HEK293 (cell line): Measurements from ENCODE around the gene MYO1B.

Source experiments
- CTCF ChIA-PET: fragments of 350-600 bp; formaldehyde crosslinking; extraction: SDS; loops from one replicate; lab custom pipeline; 2021; ENCODE audit warnings: antibody characterized with exemption; lab: Yijun Ruan, JAX
- POLR2A ChIA-PET: fragments of 300-600 bp; formaldehyde crosslinking; extraction: SDS; loops from one replicate; lab custom pipeline; 2020; ENCODE audit warnings: antibody characterized with exemption, inconsistent platforms; lab: Yijun Ruan, JAX
- H3K27ac ChIP-seq: fragments of 200-500 bp; sonication (Bioruptor generic); 2 replicates; pipeline ENCODE4 v1.5.1; 2014; ENCODE audit warnings: low read depth, low read length, control low read depth, inconsistent platforms; ENCODE audit errors: extremely low read depth
- H3K36me3 ChIP-seq, 2 experiments: fragments of 200-500 bp in 1 of 2; sonication (Bioruptor generic) in 1 of 2; 1 replicate in 1 of 2; 2 replicates in 1 of 2; pipeline ENCODE4 v1.5.1; 2014 to 2017; ENCODE audit warnings: inconsistent platforms in 2 of 2, low read length in 2 of 2; ENCODE audit not compliant: control insufficient read depth in 2 of 2, insufficient read depth in 1 of 2
- H3K4me1 ChIP-seq: fragments of 200-500 bp; sonication (Bioruptor generic); 2 replicates; pipeline ENCODE4 v1.5.1; 2014; ENCODE audit warnings: mild to moderate bottlenecking, low read length, inconsistent platforms; ENCODE audit not compliant: control insufficient read depth, insufficient read depth
- H3K4me3 ChIP-seq: 2 replicates; pipeline ENCODE4 v1.5.1; 2011; ENCODE audit warnings: low read depth, mild to moderate bottlenecking, control low read depth, low read length, moderate library complexity
- H3K9me3 ChIP-seq: fragments of 200-500 bp; sonication (Bioruptor generic); 2 replicates; pipeline ENCODE4 v1.5.1; 2014; ENCODE audit warnings: low read depth, low read length, inconsistent platforms; ENCODE audit not compliant: control insufficient read depth, insufficient read depth
- PRDM4 ChIP-seq: fragments of 450-650 bp; formaldehyde crosslinking; IDR thresholded peaks from 2 replicates; pipeline ENCODE4 v1.5.1; 2017; ENCODE audit warnings: missing biosample characterization, missing genetic modification characterization
- SCRT2 ChIP-seq: fragments of 450-650 bp; formaldehyde crosslinking; IDR thresholded peaks from 2 replicates; pipeline ENCODE4 v1.5.1; 2016; ENCODE audit warnings: missing biosample characterization, missing genetic modification characterization
- TCF7L2 ChIP-seq: IDR thresholded peaks from 2 replicates; pipeline ENCODE4 v1.6.1; 2011; ENCODE audit warnings: low read depth, mild to moderate bottlenecking, inconsistent platforms, low read length, moderate library complexity, borderline replicate concordance
- TRIM28 ChIP-seq: IDR thresholded peaks from 2 replicates; pipeline ENCODE4 v1.6.1; 2011; ENCODE audit warnings: low read length, control low read depth, borderline replicate concordance
- ZBTB26 ChIP-seq: fragments of 450-650 bp; formaldehyde crosslinking; optimal IDR thresholded peaks from 2 replicates; pipeline ENCODE3; 2016; ENCODE audit warnings: missing biosample characterization, mild to moderate bottlenecking, missing genetic modification characterization
- ZFHX2 ChIP-seq: fragments of 450-650 bp; formaldehyde crosslinking; conservative IDR thresholded peaks from 2 replicates; pipeline ENCODE4 v1.5.1; 2016; ENCODE audit warnings: missing biosample characterization, missing genetic modification characterization
- ZFP37 ChIP-seq: fragments of 450-650 bp; formaldehyde crosslinking; IDR thresholded peaks from 2 replicates; pipeline ENCODE4 v1.5.1; 2016; ENCODE audit warnings: missing biosample characterization, missing genetic modification characterization
- ZNF155 ChIP-seq: fragments of 450-650 bp; formaldehyde crosslinking; IDR thresholded peaks from 2 replicates; pipeline ENCODE4 v1.5.1; 2016; ENCODE audit warnings: missing biosample characterization, missing genetic modification characterization
- ZNF23 ChIP-seq: fragments of 450-650 bp; formaldehyde crosslinking; IDR thresholded peaks from 2 replicates; pipeline ENCODE4 v1.5.1; 2016; ENCODE audit warnings: missing biosample characterization, missing genetic modification characterization, borderline replicate concordance
- ZNF239 ChIP-seq: fragments of 450-650 bp; formaldehyde crosslinking; IDR thresholded peaks from 2 replicates; pipeline ENCODE4 v1.5.1; 2016; ENCODE audit warnings: missing biosample characterization, missing genetic modification characterization
- ZNF248 ChIP-seq: fragments of 450-650 bp; formaldehyde crosslinking; IDR thresholded peaks from 2 replicates; pipeline ENCODE4 v1.5.1; 2017; ENCODE audit warnings: missing biosample characterization, missing genetic modification characterization
- ZNF423 ChIP-seq: fragments of 450-650 bp; formaldehyde crosslinking; IDR thresholded peaks from 2 replicates; pipeline ENCODE4 v1.5.1; 2016; ENCODE audit warnings: missing biosample characterization, missing genetic modification characterization
- ZNF426 ChIP-seq: fragments of 450-650 bp; formaldehyde crosslinking; IDR thresholded peaks from 2 replicates; pipeline ENCODE4 v1.5.1; 2017; ENCODE audit warnings: missing biosample characterization, missing genetic modification characterization, mild to moderate bottlenecking, inconsistent platforms, moderate library complexity
- ZNF433 ChIP-seq: fragments of 450-650 bp; formaldehyde crosslinking; IDR thresholded peaks from 2 replicates; pipeline ENCODE4 v1.5.1; 2016; ENCODE audit warnings: missing biosample characterization, missing genetic modification characterization, low read depth
- ZNF48 ChIP-seq: fragments of 450-650 bp; formaldehyde crosslinking; IDR thresholded peaks from 2 replicates; pipeline ENCODE4 v1.5.1; 2016; ENCODE audit warnings: missing biosample characterization, missing genetic modification characterization
- ZNF561 ChIP-seq: fragments of 450-650 bp; IDR thresholded peaks from 2 replicates; pipeline ENCODE4 v1.5.1; 2018; ENCODE audit warnings: missing biosample characterization, missing genetic modification characterization, borderline replicate concordance
- ZNF623 ChIP-seq: fragments of 450-650 bp; formaldehyde crosslinking; IDR thresholded peaks from 2 replicates; pipeline ENCODE4 v1.5.1; 2016; ENCODE audit warnings: missing biosample characterization, missing genetic modification characterization
- ZNF629 ChIP-seq: fragments of 450-650 bp; formaldehyde crosslinking; IDR thresholded peaks from 2 replicates; pipeline ENCODE4 v1.5.1; 2017; ENCODE audit warnings: missing biosample characterization, missing genetic modification characterization
- ZNF768 ChIP-seq: fragments of 450-650 bp; formaldehyde crosslinking; IDR thresholded peaks from 2 replicates; pipeline ENCODE4 v1.5.1; 2018; ENCODE audit warnings: missing biosample characterization, mild to moderate bottlenecking, missing genetic modification characterization
- ZXDB ChIP-seq: fragments of 450-650 bp; formaldehyde crosslinking; IDR thresholded peaks from 2 replicates; pipeline ENCODE4 v1.5.1; 2016; ENCODE audit warnings: missing biosample characterization, missing genetic modification characterization
- TF ChIP-seq, protein P1 (sequence below): fragments of 450-650 bp; formaldehyde crosslinking; IDR thresholded peaks from 2 replicates; pipeline ENCODE4 v1.5.1; 2016; ENCODE audit warnings: missing biosample characterization, missing genetic modification characterization
- TF ChIP-seq, protein P2 (sequence below): fragments of 450-650 bp; formaldehyde crosslinking; conservative IDR thresholded peaks from 2 replicates; pipeline ENCODE4 v1.5.1; 2016; ENCODE audit warnings: low read depth, missing biosample characterization, missing genetic modification characterization
- TF ChIP-seq, protein P3 (sequence below): fragments of 450-650 bp; formaldehyde crosslinking; IDR thresholded peaks from 2 replicates; pipeline ENCODE4 v1.5.1; 2017; ENCODE audit warnings: missing biosample characterization, mild to moderate bottlenecking, missing genetic modification characterization, moderate library complexity
- TF ChIP-seq, protein P4 (sequence below): fragments of 450-650 bp; IDR thresholded peaks from 2 replicates; pipeline ENCODE4 v1.5.1; 2018; ENCODE audit warnings: missing biosample characterization, missing genetic modification characterization

Gene MYO1B

DNA sequence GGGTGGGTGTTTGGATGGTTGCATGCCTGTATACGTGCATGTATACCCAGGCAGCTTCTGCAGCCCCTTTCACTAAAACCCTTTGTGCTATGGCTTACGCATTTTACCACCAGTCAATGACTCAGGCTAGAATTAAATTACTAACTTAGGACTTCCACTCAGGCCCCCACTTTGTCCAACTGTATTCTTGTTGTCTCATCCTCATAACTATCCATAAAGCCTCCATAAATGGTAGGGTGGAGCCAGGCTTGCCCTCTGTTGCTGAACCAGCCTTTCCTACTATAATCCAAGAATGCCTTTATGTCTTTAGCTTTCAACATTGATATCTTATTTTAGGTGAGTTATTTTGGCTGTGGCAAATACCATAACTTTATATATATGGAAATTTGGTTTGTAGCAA lies 119.9 kb downstream of the MYO1B start:
- ChIA-PET CTCF (no interaction called here), POLR2A (no interaction called here)
- H3K27ac ChIP-seq: no peak overlapping the region
- no peak overlapping the region for H3K4me3 ChIP-seq
- H3K9me3 ChIP-seq: no peaks in the 10 kb centered on the region
- H3K36me3 ChIP-seq: peaks cover 0 to 23% of the 10 kb centered on the region in 2 experiments; a peak in 1 of 3 replicates
- no peaks in the 10 kb centered on the region for H3K4me1 ChIP-seq
- no peak for TF ChIP-seq ZBTB26
- TF ChIP-seq, protein P1, sequence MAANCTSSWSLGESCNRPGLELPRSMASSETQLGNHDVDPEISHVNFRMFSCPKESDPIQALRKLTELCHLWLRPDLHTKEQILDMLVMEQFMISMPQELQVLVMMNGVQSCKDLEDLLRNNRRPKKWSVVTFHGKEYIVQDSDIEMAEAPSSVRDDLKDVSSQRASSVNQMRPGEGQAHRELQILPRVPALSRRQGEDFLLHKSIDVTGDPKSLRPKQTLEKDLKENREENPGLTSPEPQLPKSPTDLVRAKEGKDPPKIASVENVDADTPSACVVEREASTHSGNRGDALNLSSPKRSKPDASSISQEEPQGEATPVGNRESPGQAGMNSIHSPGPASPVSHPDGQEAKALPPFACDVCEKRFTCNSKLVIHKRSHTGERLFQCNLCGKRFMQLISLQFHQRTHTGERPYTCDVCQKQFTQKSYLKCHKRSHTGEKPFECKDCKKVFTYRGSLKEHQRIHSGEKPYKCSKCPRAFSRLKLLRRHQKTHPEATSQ: no peak
- TF ChIP-seq ZFHX2 (tag by site-specific recombination): no peak
- TF ChIP-seq ZNF23: no peak

GRCh38 chr2:191366199-191366598 lies 121.0 kb downstream of the MYO1B start:
- H3K9me3 ChIP-seq: no peaks in the 10 kb centered on the region
- H3K4me3 ChIP-seq: no peak overlapping the region
- H3K4me1 ChIP-seq: no peaks in the 10 kb centered on the region
- H3K36me3 ChIP-seq: peaks cover 0 to 25% of the 10 kb centered on the region in 2 experiments; a peak in 1 of 3 replicates
- ChIA-PET CTCF (interaction anchor here (0.6 to 1.5 kb wide), 4 partner anchors 10 to 148 kb away, joined by 3 to 5 read pairs (median 3); no protein-coding TSS in a partner anchor), POLR2A (no interaction called here)
- TF ChIP-seq ZNF623 (tag by site-specific recombination) (no peak), ZNF629 (tag by site-specific recombination) (no peak), SCRT2 (no peak), ZNF155 (tag by site-specific recombination) (no peak), ZNF433 (no peak), ZFP37 (tag by site-specific recombination) (no peak), ZNF426 (tag by site-specific recombination) (no peak), PRDM4 (tag by site-specific recombination) (no peak), ZNF768 (tag by site-specific recombination) (no peak), ZNF423 (no peak), ZXDB (no peak), TRIM28 (no peak), ZNF239 (tag by site-specific recombination) (no peak), ZNF561 (tag by site-specific recombination) (no peak), ZNF48 (tag by site-specific recombination) (no peak), TCF7L2 (no peak), ZNF248 (tag by site-specific recombination) (no peak)
- TF ChIP-seq, protein P2, sequence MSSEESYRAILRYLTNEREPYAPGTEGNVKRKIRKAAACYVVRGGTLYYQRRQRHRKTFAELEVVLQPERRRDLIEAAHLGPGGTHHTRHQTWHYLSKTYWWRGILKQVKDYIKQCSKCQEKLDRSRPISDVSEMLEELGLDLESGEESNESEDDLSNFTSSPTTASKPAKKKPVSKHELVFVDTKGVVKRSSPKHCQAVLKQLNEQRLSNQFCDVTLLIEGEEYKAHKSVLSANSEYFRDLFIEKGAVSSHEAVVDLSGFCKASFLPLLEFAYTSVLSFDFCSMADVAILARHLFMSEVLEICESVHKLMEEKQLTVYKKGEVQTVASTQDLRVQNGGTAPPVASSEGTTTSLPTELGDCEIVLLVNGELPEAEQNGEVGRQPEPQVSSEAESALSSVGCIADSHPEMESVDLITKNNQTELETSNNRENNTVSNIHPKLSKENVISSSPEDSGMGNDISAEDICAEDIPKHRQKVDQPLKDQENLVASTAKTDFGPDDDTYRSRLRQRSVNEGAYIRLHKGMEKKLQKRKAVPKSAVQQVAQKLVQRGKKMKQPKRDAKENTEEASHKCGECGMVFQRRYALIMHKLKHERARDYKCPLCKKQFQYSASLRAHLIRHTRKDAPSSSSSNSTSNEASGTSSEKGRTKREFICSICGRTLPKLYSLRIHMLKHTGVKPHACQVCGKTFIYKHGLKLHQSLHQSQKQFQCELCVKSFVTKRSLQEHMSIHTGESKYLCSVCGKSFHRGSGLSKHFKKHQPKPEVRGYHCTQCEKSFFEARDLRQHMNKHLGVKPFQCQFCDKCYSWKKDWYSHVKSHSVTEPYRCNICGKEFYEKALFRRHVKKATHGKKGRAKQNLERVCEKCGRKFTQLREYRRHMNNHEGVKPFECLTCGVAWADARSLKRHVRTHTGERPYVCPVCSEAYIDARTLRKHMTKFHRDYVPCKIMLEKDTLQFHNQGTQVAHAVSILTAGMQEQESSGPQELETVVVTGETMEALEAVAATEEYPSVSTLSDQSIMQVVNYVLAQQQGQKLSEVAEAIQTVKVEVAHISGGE (tag by site-specific recombination): no peak
- TF ChIP-seq, protein P3, sequence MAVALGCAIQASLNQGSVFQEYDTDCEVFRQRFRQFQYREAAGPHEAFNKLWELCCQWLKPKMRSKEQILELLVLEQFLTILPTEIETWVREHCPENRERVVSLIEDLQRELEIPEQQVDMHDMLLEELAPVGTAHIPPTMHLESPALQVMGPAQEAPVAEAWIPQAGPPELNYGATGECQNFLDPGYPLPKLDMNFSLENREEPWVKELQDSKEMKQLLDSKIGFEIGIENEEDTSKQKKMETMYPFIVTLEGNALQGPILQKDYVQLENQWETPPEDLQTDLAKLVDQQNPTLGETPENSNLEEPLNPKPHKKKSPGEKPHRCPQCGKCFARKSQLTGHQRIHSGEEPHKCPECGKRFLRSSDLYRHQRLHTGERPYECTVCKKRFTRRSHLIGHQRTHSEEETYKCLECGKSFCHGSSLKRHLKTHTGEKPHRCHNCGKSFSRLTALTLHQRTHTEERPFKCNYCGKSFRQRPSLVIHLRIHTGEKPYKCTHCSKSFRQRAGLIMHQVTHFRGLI (tag by site-specific recombination): no peak
- TF ChIP-seq, protein P4, sequence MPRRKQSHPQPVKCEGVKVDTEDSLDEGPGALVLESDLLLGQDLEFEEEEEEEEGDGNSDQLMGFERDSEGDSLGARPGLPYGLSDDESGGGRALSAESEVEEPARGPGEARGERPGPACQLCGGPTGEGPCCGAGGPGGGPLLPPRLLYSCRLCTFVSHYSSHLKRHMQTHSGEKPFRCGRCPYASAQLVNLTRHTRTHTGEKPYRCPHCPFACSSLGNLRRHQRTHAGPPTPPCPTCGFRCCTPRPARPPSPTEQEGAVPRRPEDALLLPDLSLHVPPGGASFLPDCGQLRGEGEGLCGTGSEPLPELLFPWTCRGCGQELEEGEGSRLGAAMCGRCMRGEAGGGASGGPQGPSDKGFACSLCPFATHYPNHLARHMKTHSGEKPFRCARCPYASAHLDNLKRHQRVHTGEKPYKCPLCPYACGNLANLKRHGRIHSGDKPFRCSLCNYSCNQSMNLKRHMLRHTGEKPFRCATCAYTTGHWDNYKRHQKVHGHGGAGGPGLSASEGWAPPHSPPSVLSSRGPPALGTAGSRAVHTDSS (tag by site-specific recombination): no peak
- TF ChIP-seq, all 188 proteins: peak for 0
- H3K27ac ChIP-seq: no peak overlapping the region
